Fibroblast of skin of right biceps (primary cell): Measurements from ENCODE around the gene CCDC170.

Experiments used
- DNase-seq: peaks from one replicate; pipeline ENCODE4 v3.0.0-alpha.2; 2013

CCDC170 gene

DNA sequence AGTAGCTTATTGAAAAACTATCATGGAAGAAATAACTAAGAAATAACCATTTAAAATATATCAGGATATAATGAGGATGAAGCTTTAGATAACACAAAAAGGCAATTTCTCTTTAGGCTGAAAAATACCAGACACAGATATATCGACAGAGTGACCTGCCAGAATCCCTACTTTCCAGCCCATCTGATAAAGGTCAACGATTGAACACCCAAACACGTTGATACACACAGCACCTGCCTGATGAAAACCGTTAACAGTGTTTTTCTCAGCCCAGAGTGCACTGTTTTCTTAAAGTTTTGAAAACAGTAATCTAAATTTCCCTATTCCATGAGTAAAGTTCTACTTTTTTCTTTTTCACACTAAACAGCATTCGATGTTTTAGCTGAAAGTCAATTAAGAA lies 170.6 kb downstream of the CCDC170 start:
- DNase-seq = no peak

GRCh38 chr6:151665329-151665728 lies 171.5 kb downstream of the CCDC170 start:
- no peak for DNase-seq

DNA sequence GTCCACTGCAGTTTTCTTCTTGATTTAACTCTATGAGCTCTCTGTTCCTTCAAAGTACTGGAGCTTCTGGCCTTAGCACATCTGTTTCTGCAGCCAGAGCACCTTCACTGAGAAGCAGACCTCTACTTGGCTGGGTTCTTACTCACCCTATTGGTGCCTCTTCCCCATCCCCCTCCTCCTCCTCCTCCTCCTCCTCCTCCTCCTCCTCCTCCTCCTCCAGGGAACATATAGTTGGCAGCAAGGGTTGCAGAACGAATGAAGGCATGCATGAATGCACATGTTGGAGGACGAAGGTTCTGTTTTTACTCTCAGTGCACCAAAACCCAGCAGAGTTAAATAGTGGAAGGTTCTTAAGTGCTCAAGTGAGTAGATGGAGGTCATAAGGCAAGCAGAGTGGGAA lies 172.7 kb downstream of the CCDC170 start:
- DNase-seq = no peak

DNA sequence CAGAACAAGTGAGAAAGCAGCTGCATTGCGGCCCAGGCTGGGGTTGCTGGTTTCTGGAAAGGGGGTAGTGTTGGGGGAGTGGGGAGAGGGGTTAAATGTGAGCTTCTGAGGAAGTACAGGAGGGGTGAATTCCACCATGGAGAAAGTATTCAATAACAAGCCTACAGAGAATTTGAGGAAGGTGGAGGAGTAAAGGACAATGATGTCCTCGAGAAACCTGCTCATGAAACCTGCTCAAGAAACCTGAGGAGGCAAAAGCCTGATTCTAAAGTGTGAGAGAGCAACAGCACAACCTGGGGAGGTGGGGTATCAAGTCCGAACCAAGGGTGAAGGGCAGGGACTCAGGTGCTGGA lies 175.4 kb downstream of the CCDC170 start:
- no peak for DNase-seq

DNA sequence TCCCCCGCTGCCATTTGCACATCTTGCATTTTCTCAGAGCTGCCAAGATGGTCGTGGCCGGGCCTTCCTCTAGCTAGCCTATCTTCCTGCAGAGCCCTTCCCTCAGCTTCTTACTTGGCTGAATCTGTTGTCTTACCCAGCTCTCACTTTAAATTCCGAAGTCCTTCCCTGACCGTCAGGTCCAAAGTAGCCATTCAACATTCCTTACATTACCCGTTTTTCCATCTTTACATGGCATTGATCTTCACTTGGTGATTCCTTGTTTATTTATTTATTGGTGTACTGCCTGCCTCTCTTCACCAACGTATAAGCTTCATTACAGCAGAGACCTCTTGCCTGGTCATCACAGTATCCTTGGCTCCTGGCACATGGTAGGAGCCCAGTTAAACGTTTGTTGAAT lies 176.3 kb downstream of the CCDC170 start:
- no peak for DNase-seq
